GM12891 (cell line): ENCODE results near the gene CFAP74.

Experiments used
- DNase-seq: peaks from one replicate; pipeline ENCODE4 v3.0.0; 2011; ENCODE audit warnings: low spot score; ENCODE audit not compliant: insufficient read length
- FAIRE-seq: peaks from 2 replicates; lab custom pipeline; 2011; peaks lifted over from hg19 to GRCh38; lab: Jason Lieb, UNC
- PAX5 ChIP-seq: IDR thresholded peaks from 2 replicates; pipeline ENCODE4 v1.6.1; 2011; ENCODE audit warnings: low read length, moderate library complexity, mild to moderate bottlenecking; ENCODE audit not compliant: insufficient read depth, severe bottlenecking
- POLR2A ChIP-seq: IDR thresholded peaks from 2 replicates; pipeline ENCODE4 v1.6.1; 2011; ENCODE audit warnings: low read depth, low read length, control low read depth
- POLR2AphosphoS5 ChIP-seq: IDR thresholded peaks from 2 replicates; pipeline ENCODE4 v1.6.1; 2011; ENCODE audit warnings: low read depth, low read length, control low read depth
- POU2F2 ChIP-seq: IDR thresholded peaks from 2 replicates; pipeline ENCODE4 v1.6.1; 2011; ENCODE audit warnings: low read depth, mild to moderate bottlenecking, control low read depth, low read length, moderate library complexity
- SPI1 ChIP-seq: IDR thresholded peaks from 2 replicates; pipeline ENCODE4 v1.6.1; 2011; ENCODE audit warnings: low read depth, low read length, control low read depth
- TAF1 ChIP-seq: IDR thresholded peaks from 2 replicates; pipeline ENCODE4 v1.6.1; 2011; ENCODE audit warnings: low read depth, low read length, control low read depth

The CFAP74 gene

GRCh38 chr1:2046953-2047748 lies 43.6 kb upstream of the CFAP74 start:
- TF ChIP-seq SPI1 (no peak), TAF1 (no peak), PAX5 (no peak), POU2F2 (no peak), POLR2AphosphoS5 (no peak), POLR2A (no peak)
- FAIRE-seq (no peak), DNase-seq (no peak)

GRCh38 chr1:2046174-2046917 lies 42.8 kb upstream of the CFAP74 start:
- FAIRE-seq (peak; percentile 75), DNase-seq (peak; percentile 61)
- TF ChIP-seq TAF1 (no peak), POLR2A (no peak), POU2F2 (no peak), PAX5 (no peak), SPI1 (no peak), POLR2AphosphoS5 (no peak)

GRCh38 chr1:2045468-2046173 lies 42.0 kb upstream of the CFAP74 start:
- TF ChIP-seq SPI1 (no peak), POLR2AphosphoS5 (no peak), TAF1 (no peak), POLR2A (no peak), PAX5 (no peak), POU2F2 (no peak)
- DNase-seq, result no peak
- FAIRE-seq, result peak; percentile 50

- TF ChIP-seq TAF1 (no peak), POLR2A (no peak), PAX5 (no peak)
- peak; percentile 89 for DNase-seq
- peak; percentile 45 for FAIRE-seq
Measured at GRCh38 chr1:2044510-2045319, 41.1 kb upstream of the CFAP74 start.

- FAIRE-seq, result no peak
- DNase-seq, result no peak
- TF ChIP-seq SPI1 (no peak), POU2F2 (no peak)
Measured at GRCh38 chr1:2043886-2044285, 40.3 kb upstream of the CFAP74 start.

GRCh38 chr1:2042830-2043773 lies 39.5 kb upstream of the CFAP74 start:
- TF ChIP-seq POU2F2 (no peak), POLR2AphosphoS5 (no peak), PAX5 (no peak), POLR2A (no peak), SPI1 (no peak), TAF1 (no peak)
- no peak for DNase-seq
- no peak for FAIRE-seq

GRCh38 chr1:2041887-2042286 lies 38.3 kb upstream of the CFAP74 start:
- no peak for FAIRE-seq
- TF ChIP-seq POLR2A (no peak), POU2F2 (no peak), PAX5 (no peak), TAF1 (no peak), SPI1 (no peak), POLR2AphosphoS5 (no peak)
- DNase-seq, result no peak

GRCh38 chr1:2041305-2041704 lies 37.7 kb upstream of the CFAP74 start:
- TF ChIP-seq PAX5, result no peak
- no peak for TF ChIP-seq TAF1
- TF ChIP-seq SPI1, result no peak
- TF ChIP-seq POLR2AphosphoS5, result no peak
- TF ChIP-seq POU2F2, result no peak
- TF ChIP-seq POLR2A, result no peak
- FAIRE-seq (no peak), DNase-seq (no peak)
